OCI-LY7 (cell line): ENCODE results near the gene NXN. TPM values are rescaled to one million over a fixed set of nuclear protein-coding genes. Genes with fewer than 3 reads are reported as not detected.

ENCODE experiments used
- BruUV-seq: library from RNA; stranded (reverse); fragments of 400-500 nt; replicated peaks from 2 replicates; lab custom pipeline; 2021; lab: Mats Ljungman, UMichigan
- CTCF ChIA-PET: fragments of 300-600 bp; sonication (Branson Sonifier 250); formaldehyde crosslinking; loops from one replicate; lab custom pipeline; 2022; ENCODE audit warnings: antibody characterized with exemption; ENCODE audit not compliant: unreplicated experiment; lab: Charles Lee
- POLR2A ChIA-PET: fragments of 300-600 bp; sonication (Branson Sonifier 250); formaldehyde crosslinking; loops from one replicate; lab custom pipeline; 2022; ENCODE audit warnings: antibody characterized with exemption; lab: Charles Lee
- DNase-seq: peaks from one replicate; pipeline ENCODE4 v3.0.0-alpha.2; 2015; ENCODE audit warnings: low spot score
- H2AFZ ChIP-seq: fragments of 200-600 bp; sonication (generic), shearing (Covaris generic); 2 replicates; pipeline ENCODE4 v1.6.1; 2014; ENCODE audit warnings: mild to moderate bottlenecking, antibody characterized with exemption, low read length, moderate library complexity
- H3K27ac ChIP-seq: fragments of 200-600 bp; sonication (generic); 2 replicates; pipeline ENCODE4 v1.5.1; 2014; ENCODE audit warnings: mixed run types, low read depth, mild to moderate bottlenecking, moderate library complexity, low read length, inconsistent platforms; ENCODE audit not compliant: poor library complexity, severe bottlenecking
- H3K36me3 ChIP-seq: fragments of 200-600 bp; sonication (generic); 2 replicates; pipeline ENCODE4 v1.6.1; 2014; ENCODE audit warnings: mild to moderate bottlenecking, antibody characterized with exemption, low read length, moderate library complexity, mixed read lengths; ENCODE audit not compliant: insufficient read depth
- H3K4me1 ChIP-seq: fragments of 200-600 bp; sonication (generic); 2 replicates; pipeline ENCODE4 v1.5.1; 2014; ENCODE audit warnings: mild to moderate bottlenecking, low read length; ENCODE audit not compliant: insufficient read depth, poor library complexity, severe bottlenecking
- H3K4me2 ChIP-seq: fragments of 200-600 bp; sonication (generic); 2 replicates; pipeline ENCODE4 v1.6.1; 2014; ENCODE audit warnings: mild to moderate bottlenecking, low read length
- H3K4me3 ChIP-seq: fragments of 200-600 bp; sonication (generic); 2 replicates; pipeline ENCODE4 v1.5.1; 2014; ENCODE audit warnings: mild to moderate bottlenecking, low read depth, low read length; ENCODE audit not compliant: poor library complexity, severe bottlenecking
- H3K79me2 ChIP-seq: fragments of 200-600 bp; sonication (generic); 2 replicates; pipeline ENCODE4 v1.6.1; 2016; ENCODE audit warnings: low read depth, mild to moderate bottlenecking, low read length, moderate library complexity, mixed read lengths; ENCODE audit not compliant: insufficient read depth
- H3K9me2 ChIP-seq: fragments of 200-600 bp; sonication (generic); 2 replicates; pipeline ENCODE4 v1.6.1; 2016; ENCODE audit warnings: mild to moderate bottlenecking, low read length, mixed read lengths; ENCODE audit not compliant: insufficient read depth
- H3K9me3 ChIP-seq: fragments of 200-600 bp; sonication (generic); 2 replicates; pipeline ENCODE4 v1.6.1; 2014; ENCODE audit warnings: mild to moderate bottlenecking, mixed run types, low read length, mixed read lengths
- H4K20me1 ChIP-seq: fragments of 200-600 bp; sonication (generic); 2 replicates; pipeline ENCODE4 v1.6.1; 2014; ENCODE audit warnings: mild to moderate bottlenecking, antibody characterized with exemption, low read length, moderate library complexity, mixed read lengths; ENCODE audit not compliant: insufficient read depth
- CTCF ChIP-seq: fragments of 200-600 bp; sonication (generic); conservative IDR thresholded peaks from 2 replicates; pipeline ENCODE4 v1.5.1; 2014; ENCODE audit warnings: mild to moderate bottlenecking, antibody characterized with exemption, low read length, moderate library complexity, mixed read lengths
- EZH2phosphoT487 ChIP-seq: fragments of 200-600 bp; sonication (generic); IDR thresholded peaks from 2 replicates; pipeline ENCODE4 v1.6.1; 2018; ENCODE audit warnings: low read depth, borderline replicate concordance, mild to moderate bottlenecking, mixed run types, antibody characterized with exemption, low read length, moderate library complexity, mixed read lengths
- intact Hi-C: fragments of 100-400 bp; cut with micrococcal nuclease; formaldehyde crosslinking; loops from one replicate; pipeline ENCODE4 v1.10.0; 2022; ENCODE audit not compliant: unreplicated experiment
- total RNA-seq, 2 experiments: library from RNA; depleted of rRNA in 1 of 2; stranded (reverse); fragments of >200 nt in 1 of 2; shearing (Covaris generic) in 1 of 2; gene quantifications; 2 replicates each; pipeline ENCODE4 v1.2.3, GENCODE V29; 2014 to 2022

Gene NXN
- total RNA-seq, 2 experiments from 2014 or later = 1.3 to 2.8 TPM

- ChIA-PET CTCF (no interaction called here), POLR2A (no interaction called here)
- Histone ChIP-seq H3K79me2 (no peaks in the 10 kb centered on the region), H2AFZ (no peak overlapping the region), H4K20me1 (no peaks in the 10 kb centered on the region), H3K36me3 (no peaks in the 10 kb centered on the region), H3K4me2 (no peak overlapping the region), H3K9me2 (no peaks in the 10 kb centered on the region), H3K9me3 (no peaks in the 10 kb centered on the region), H3K27ac (no peak overlapping the region), H3K4me1 (no peaks in the 10 kb centered on the region), H3K4me3 (no peak overlapping the region)
- intact Hi-C loops = no loop called here
- no TSS peak for BruUV-seq
- TF ChIP-seq CTCF = no peak
- no peak for TF ChIP-seq EZH2phosphoT487
- DNase-seq = no peak
These were observed 29.8 kb downstream of the NXN start for GRCh38 chr17:949623-950303.

GRCh38 chr17:948284-948852, 31.2 kb downstream of the NXN start:
- Histone ChIP-seq H3K9me3 (no peaks in the 10 kb centered on the region), H3K27ac (no peak overlapping the region), H3K79me2 (no peaks in the 10 kb centered on the region), H3K9me2 (no peaks in the 10 kb centered on the region), H3K4me3 (no peak overlapping the region), H3K4me1 (no peaks in the 10 kb centered on the region), H3K4me2 (no peak overlapping the region), H2AFZ (no peak overlapping the region), H3K36me3 (no peaks in the 10 kb centered on the region), H4K20me1 (no peaks in the 10 kb centered on the region)
- no peak for DNase-seq
- CTCF ChIA-PET = no interaction called here
- TF ChIP-seq CTCF (no peak), EZH2phosphoT487 (no peak)
- intact Hi-C loops = no loop called here
- no TSS peak for BruUV-seq
- POLR2A ChIA-PET = no interaction called here

GRCh38 chr17:946510-947236, 32.9 kb downstream of the NXN start:
- TF ChIP-seq CTCF (no peak), EZH2phosphoT487 (no peak)
- CTCF ChIA-PET = no interaction called here
- no peak overlapping the region for H2AFZ ChIP-seq
- no peak overlapping the region for H3K4me2 ChIP-seq
- no peaks in the 10 kb centered on the region for H4K20me1 ChIP-seq
- no peak for DNase-seq
- intact Hi-C loops = no loop called here
- H3K79me2 ChIP-seq = no peaks in the 10 kb centered on the region
- no peaks in the 10 kb centered on the region for H3K9me2 ChIP-seq
- no TSS peak for BruUV-seq
- H3K36me3 ChIP-seq = no peaks in the 10 kb centered on the region
- no peaks in the 10 kb centered on the region for H3K4me1 ChIP-seq
- no peak overlapping the region for H3K4me3 ChIP-seq
- no peaks in the 10 kb centered on the region for H3K9me3 ChIP-seq
- POLR2A ChIA-PET = no interaction called here
- no peak overlapping the region for H3K27ac ChIP-seq
